GM12878 (cell line): ENCODE data around the gene OR6X1. TPM values are rescaled to one million over a fixed set of nuclear protein-coding genes. Genes with fewer than 3 reads are reported as not detected.

ENCODE experiments used
- ATAC-seq: fragments of 200-7000 bp; cut with Tn5 transposase; 3 replicates; pipeline ENCODE4 v1.9.1; 2020; ENCODE audit warnings: mild to moderate bottlenecking, moderate library complexity
- BruUV-seq: library from RNA; stranded (reverse); fragments of 400-500 nt; replicated peaks from 2 replicates; lab custom pipeline; 2021; lab: Mats Ljungman, UMichigan
- CTCF ChIA-PET: fragments of 300-600 bp; sonication (Branson Sonifier 250); formaldehyde crosslinking; extraction: SDS; loops from one replicate; lab custom pipeline; 2021; ENCODE audit warnings: inconsistent platforms; lab: Yijun Ruan, JAX
- POLR2A ChIA-PET: fragments of 350-600 bp; formaldehyde crosslinking; extraction: SDS; loops from one replicate; lab custom pipeline; 2021; ENCODE audit warnings: inconsistent platforms; lab: Charles Lee
- RAD21 ChIA-PET: fragments of 300-600 bp; sonication (Branson Sonifier 250); formaldehyde crosslinking; loops from one replicate; lab custom pipeline; 2023; ENCODE audit warnings: antibody characterized with exemption; ENCODE audit not compliant: unreplicated experiment; lab: Charles Lee
- SMC1A ChIA-PET: fragments of 300-600 bp; sonication (Branson Sonifier 250); formaldehyde crosslinking; loops from one replicate; lab custom pipeline; 2023; ENCODE audit not compliant: unreplicated experiment, uncharacterized antibody; lab: Charles Lee
- DNase-seq: peaks from one replicate; pipeline ENCODE4 v3.0.0-alpha.2; 2011; ENCODE audit warnings: low read depth, low spot score
- FAIRE-seq: peaks from 3 replicates; lab custom pipeline; 2011; peaks lifted over from hg19 to GRCh38; lab: Jason Lieb, UNC
- H2AFZ ChIP-seq: 2 replicates; pipeline ENCODE4 v1.6.0; 2011; ENCODE audit warnings: low read depth, low read length, control low read depth; ENCODE audit not compliant: control insufficient read depth
- H3K27ac ChIP-seq: 2 replicates; pipeline ENCODE4 v1.5.1; 2011; ENCODE audit warnings: control low read depth; ENCODE audit not compliant: control insufficient read depth, insufficient read depth
- H3K27me3 ChIP-seq, 2 experiments: replicated peaks in 1 of 2; 2 replicates each; pipeline versions ENCODE4 v1.6.0 to v1.6.1; 2011; ENCODE audit warnings: low read length in 1 of 2; ENCODE audit not compliant: control insufficient read depth in 2 of 2, insufficient read depth in 2 of 2
- H3K36me3 ChIP-seq, 2 experiments: 2 replicates each; pipeline ENCODE4 v1.5.1; 2011; ENCODE audit warnings: low read length in 1 of 2; ENCODE audit not compliant: control insufficient read depth in 2 of 2, insufficient read depth in 2 of 2
- H3K4me1 ChIP-seq: 2 replicates; pipeline ENCODE4 v1.6.1; 2011; ENCODE audit warnings: mild to moderate bottlenecking, low read length, moderate library complexity, mixed read lengths; ENCODE audit not compliant: control insufficient read depth, insufficient read depth
- H3K4me2 ChIP-seq: 2 replicates; pipeline ENCODE4 v1.6.0; 2011; ENCODE audit warnings: control low read depth; ENCODE audit not compliant: control insufficient read depth, insufficient read depth
- H3K4me3 ChIP-seq: fragments of 200-600 bp; sonication (generic); 2 replicates; pipeline ENCODE4 v1.5.1; 2016
- H3K79me2 ChIP-seq: 2 replicates; pipeline ENCODE4 v1.6.0; 2011; ENCODE audit warnings: low read length; ENCODE audit not compliant: control insufficient read depth, insufficient read depth
- H3K9ac ChIP-seq: 2 replicates; pipeline ENCODE4 v1.8.0; 2011; ENCODE audit warnings: low read length, control low read depth, mixed read lengths; ENCODE audit not compliant: control insufficient read depth, insufficient read depth
- H3K9me3 ChIP-seq: replicated peaks from 3 replicates; pipeline ENCODE4 v1.5.1; 2011; ENCODE audit warnings: mild to moderate bottlenecking, low read length; ENCODE audit not compliant: control insufficient read depth, insufficient read depth
- H4K20me1 ChIP-seq: 2 replicates; pipeline ENCODE4 v1.6.0; 2011; ENCODE audit not compliant: control insufficient read depth, insufficient read depth
- CEBPB ChIP-seq, 2 experiments: fragments of 150-350 bp in 1 of 2; IDR thresholded peaks; 2 replicates each; pipeline ENCODE4 v1.6.1; 2012 to 2014; ENCODE audit warnings: low read depth in 2 of 2, low read length in 2 of 2, borderline replicate concordance in 1 of 2, inconsistent platforms in 1 of 2
- CEBPZ ChIP-seq: fragments of 150-350 bp; IDR thresholded peaks from 2 replicates; pipeline ENCODE4 v1.6.1; 2016; ENCODE audit warnings: low read depth, low read length
- CHD4 ChIP-seq: fragments of 200-600 bp; sonication (generic); IDR thresholded peaks from 2 replicates; pipeline ENCODE4 v1.6.1; 2016; ENCODE audit warnings: mild to moderate bottlenecking
- EGR1 ChIP-seq, 2 experiments: IDR thresholded peaks; 1 replicate in 1 of 2; 2 replicates in 1 of 2; pipeline ENCODE4 v1.6.1; 2011 to 2012; ENCODE audit warnings: low read depth in 2 of 2, low read length in 2 of 2, borderline replicate concordance in 1 of 2, mild to moderate bottlenecking in 1 of 2, moderate library complexity in 1 of 2
- HDAC2 ChIP-seq: fragments of 200-600 bp; sonication (generic); IDR thresholded peaks from 2 replicates; pipeline ENCODE4 v1.6.1; 2017
- JUND ChIP-seq: IDR thresholded peaks from 2 replicates; pipeline ENCODE4 v1.6.1; 2012; ENCODE audit warnings: low read depth, mild to moderate bottlenecking, low read length, improper control_type of control experiment, moderate library complexity
- MXI1 ChIP-seq: fragments of 150-350 bp; IDR thresholded peaks from 2 replicates; pipeline ENCODE4 v1.6.1; 2011; ENCODE audit warnings: low read depth, mild to moderate bottlenecking, inconsistent platforms, low read length, improper control_type of control experiment
- MYC ChIP-seq: IDR thresholded peaks from 2 replicates; pipeline ENCODE4 v1.6.1; 2011; ENCODE audit warnings: mild to moderate bottlenecking, low read length, moderate library complexity, inconsistent platforms; ENCODE audit not compliant: insufficient read depth, insufficient replicate concordance, insufficient read length, severe bottlenecking
- NBN ChIP-seq: fragments of 450-650 bp; IDR thresholded peaks from 2 replicates; pipeline ENCODE4 v1.6.1; 2016
- NRF1 ChIP-seq: conservative IDR thresholded peaks from 2 replicates; pipeline ENCODE4 v1.6.1; 2011; ENCODE audit warnings: mild to moderate bottlenecking, low read depth, low read length, improper control_type of control experiment
- PAX8 ChIP-seq: fragments of 450-650 bp; IDR thresholded peaks from 2 replicates; pipeline ENCODE4 v1.6.1; 2017; ENCODE audit warnings: mild to moderate bottlenecking, moderate library complexity
- RAD51 ChIP-seq: fragments of 450-650 bp; IDR thresholded peaks from 2 replicates; pipeline ENCODE4 v1.6.1; 2016; ENCODE audit warnings: moderate library complexity, mild to moderate bottlenecking, inconsistent platforms
- REST ChIP-seq: IDR thresholded peaks from 2 replicates; pipeline ENCODE4 v1.6.1; 2012; ENCODE audit warnings: mild to moderate bottlenecking, low read depth, low read length
- SMAD1 ChIP-seq: fragments of 450-650 bp; IDR thresholded peaks from 2 replicates; pipeline ENCODE4 v1.6.1; 2018; ENCODE audit warnings: mild to moderate bottlenecking, low read depth; ENCODE audit not compliant: partially characterized antibody
- TAF1 ChIP-seq: IDR thresholded peaks from 2 replicates; pipeline ENCODE4 v1.6.1; 2011; ENCODE audit warnings: mild to moderate bottlenecking, low read depth, low read length, borderline replicate concordance
- YY1 ChIP-seq: IDR thresholded peaks from 2 replicates; pipeline ENCODE4 v1.6.1; 2011; ENCODE audit warnings: low read depth, mild to moderate bottlenecking, low read length
- WGBS: methylation state at CpG from one replicate; pipeline ENCODE4 v1.1.6; 2016; ENCODE audit warnings: low lambda C conversion rate; ENCODE audit not compliant: insufficient replicate concordance, insufficient coverage; ENCODE audit errors: missing lambda C conversion rate; 5-methylcytosine and 5-hydroxymethylcytosine counted together
- in situ Hi-C: fragments of 300-500 bp; cut with MboI; formaldehyde crosslinking; loops from 9 replicates; pipeline ENCODE4 v1.14.3; 2018; ENCODE audit warnings: mixed read lengths
- intact Hi-C: fragments of 100-400 bp; cut with micrococcal nuclease; formaldehyde crosslinking; loops from one replicate; pipeline ENCODE4 v1.14.2; 2022; ENCODE audit not compliant: unreplicated experiment
- polyA plus RNA-seq, 11 experiments: library from polyadenylated mRNA; depleted of rRNA in 4 of 11; unstranded in 6 of 11; stranded (reverse) in 5 of 11; fragments of >200 nt; fragmentation: Nextera tagmentation in 4 of 11; fragmentation: Illumina TruSeq in 1 of 11; extraction: Ambion mirVana in 4 of 11; extraction: Trizol in 1 of 11; gene quantifications; 1 replicate in 1 of 11; 2 replicates in 10 of 11; pipeline versions ENCODE4 v1.2.1 to v1.2.3, GENCODE V29; 2011 to 2016; ENCODE audit warnings: inconsistent platforms in 2 of 11, missing spikeins in 2 of 11, low read depth in 1 of 11
- total RNA-seq, 4 experiments: library from RNA; depleted of rRNA in 3 of 4; stranded (reverse); fragments of >200 nt in 3 of 4; fragmentation: Illumina TruSeq in 1 of 4; extraction: Trizol in 1 of 4; gene quantifications; 2 replicates each; pipeline versions ENCODE4 v1.2.1 to v1.2.3, GENCODE V29; 2013 to 2021
- TF ChIP-seq, protein P1 (sequence below): IDR thresholded peaks from 2 replicates; pipeline ENCODE4 v1.6.1; 2012; ENCODE audit warnings: low read length, inconsistent platforms

The OR6X1 gene
- total and polyA plus RNA-seq, 10 of the 15 experiments (the other 5 are each of a cell fraction or from before 2014, with no cell fraction given), result not detected

GRCh38 chr11:123798513-123799252 lies 44.4 kb upstream of the OR6X1 start:
- H3K27ac ChIP-seq, result no peak overlapping the region
- in situ Hi-C loops (no loop called here), intact Hi-C loops (no loop called here)
- FAIRE-seq (no peak), ATAC-seq (no peak), DNase-seq (no peak)
- H4K20me1 ChIP-seq, result no peaks in the 10 kb centered on the region
- CTCF ChIA-PET, result no interaction called here
- WGBS, result 26% methylated on average over 4 of the region's 5 CpGs
- no peaks in the 10 kb centered on the region for H3K9me3 ChIP-seq
- RAD21 ChIA-PET, result no interaction called here
- no peaks in the 10 kb centered on the region for H3K4me1 ChIP-seq
- SMC1A ChIA-PET, result interaction anchor here (0.6 kb wide), 1 partner anchor 15 kb away, joined by 3 read pairs; no protein-coding TSS in a partner anchor
- H2AFZ ChIP-seq, result no peak overlapping the region
- H3K4me3 ChIP-seq, result no peak overlapping the region
- no peaks in the 10 kb centered on the region for H3K27me3 ChIP-seq
- BruUV-seq, result no TSS peak
- no peaks in the 10 kb centered on the region for H3K79me2 ChIP-seq
- no peaks in the 10 kb centered on the region for H3K36me3 ChIP-seq
- TF ChIP-seq EGR1 (IDR thresholded peaks at IDR 0.05; ENCODE audit: borderline replicate concordance in 1 of 2, low read depth in 2 of 2, low read length in 2 of 2) (no peak), CEBPZ (no peak), MXI1 (no peak), PAX8 (no peak), NRF1 (no peak), MYC (no peak), TAF1 (no peak), SMAD1 (no peak), REST (no peak), HDAC2 (no peak), JUND (no peak), RAD51 (no peak), YY1 (no peak), CEBPB (IDR thresholded peaks at IDR 0.05; ENCODE audit: borderline replicate concordance in 1 of 2, low read depth in 2 of 2, low read length in 2 of 2) (no peak), CHD4 (no peak), NBN (no peak)
- TF ChIP-seq, protein P1, sequence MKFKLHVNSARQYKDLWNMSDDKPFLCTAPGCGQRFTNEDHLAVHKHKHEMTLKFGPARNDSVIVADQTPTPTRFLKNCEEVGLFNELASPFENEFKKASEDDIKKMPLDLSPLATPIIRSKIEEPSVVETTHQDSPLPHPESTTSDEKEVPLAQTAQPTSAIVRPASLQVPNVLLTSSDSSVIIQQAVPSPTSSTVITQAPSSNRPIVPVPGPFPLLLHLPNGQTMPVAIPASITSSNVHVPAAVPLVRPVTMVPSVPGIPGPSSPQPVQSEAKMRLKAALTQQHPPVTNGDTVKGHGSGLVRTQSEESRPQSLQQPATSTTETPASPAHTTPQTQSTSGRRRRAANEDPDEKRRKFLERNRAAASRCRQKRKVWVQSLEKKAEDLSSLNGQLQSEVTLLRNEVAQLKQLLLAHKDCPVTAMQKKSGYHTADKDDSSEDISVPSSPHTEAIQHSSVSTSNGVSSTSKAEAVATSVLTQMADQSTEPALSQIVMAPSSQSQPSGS, result no peak
- no peak overlapping the region for H3K4me2 ChIP-seq
- no peak overlapping the region for H3K9ac ChIP-seq
- POLR2A ChIA-PET, result no interaction called here
